HG02623 (cell line): ENCODE data around the gene IRF2.

Source experiments
- ATAC-seq: cut with Tn5 transposase; IDR thresholded peaks from one replicate; pipeline ENCODE4 v1.9.1; 2021; ENCODE audit warnings: moderate library complexity; ENCODE audit not compliant: unreplicated experiment

IRF2 gene

DNA sequence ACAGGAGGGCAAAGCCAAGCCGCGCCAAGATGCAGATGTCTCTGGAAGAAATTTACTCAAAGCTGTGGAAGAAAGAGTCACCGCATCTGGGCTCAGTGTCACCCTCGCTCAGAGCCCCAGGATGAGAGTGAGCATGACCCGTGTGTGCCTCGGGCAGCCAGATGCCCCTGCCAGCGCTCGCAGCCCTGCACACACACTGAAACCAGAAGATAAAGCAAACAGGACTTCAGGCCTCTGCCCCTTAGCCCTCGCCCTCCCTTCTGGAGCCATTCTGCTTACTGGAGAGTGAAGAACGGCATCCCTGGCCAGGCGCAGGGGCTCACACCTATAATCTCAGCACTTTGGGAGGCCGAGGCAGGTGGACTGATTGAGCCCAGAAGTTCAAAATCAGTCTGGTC is 103.0 kb downstream of the IRF2 start:
- no peak for ATAC-seq

DNA sequence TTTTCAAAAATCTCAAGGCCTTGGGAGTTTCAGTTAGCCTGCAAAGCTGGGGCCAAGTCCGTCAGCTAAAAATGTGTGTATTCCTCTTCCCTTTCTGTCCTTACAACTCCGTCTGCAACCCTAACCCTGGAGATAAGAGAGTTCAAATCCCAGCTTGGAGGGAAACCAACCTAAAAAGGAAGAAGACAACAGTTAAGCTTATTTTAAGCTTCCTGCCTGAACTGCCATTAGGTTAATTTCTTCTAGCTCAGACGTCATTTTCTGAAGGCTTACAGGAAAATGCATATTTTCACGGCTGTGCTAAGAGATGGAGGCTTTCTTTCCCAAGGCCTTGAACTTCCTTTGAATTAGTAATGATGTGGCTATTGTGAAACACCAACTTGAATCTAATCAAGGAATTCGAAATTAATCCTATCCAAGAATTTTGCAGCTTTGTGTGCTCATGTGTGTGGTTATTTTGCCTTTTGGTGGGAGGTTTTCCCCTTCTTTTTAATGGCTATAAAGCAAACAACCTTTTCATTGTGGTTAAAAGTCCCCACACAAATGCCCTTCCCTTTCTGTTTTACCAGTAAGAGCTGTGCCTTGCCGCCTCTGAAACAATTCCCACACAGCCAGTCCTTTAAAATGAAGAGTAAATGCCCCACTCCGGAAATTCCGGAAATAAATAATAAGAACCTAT is 103.5 kb downstream of the IRF2 start:
- no peak for ATAC-seq

GRCh38 chr4:184369871-184370270 is 104.5 kb downstream of the IRF2 start:
- ATAC-seq = no peak

DNA sequence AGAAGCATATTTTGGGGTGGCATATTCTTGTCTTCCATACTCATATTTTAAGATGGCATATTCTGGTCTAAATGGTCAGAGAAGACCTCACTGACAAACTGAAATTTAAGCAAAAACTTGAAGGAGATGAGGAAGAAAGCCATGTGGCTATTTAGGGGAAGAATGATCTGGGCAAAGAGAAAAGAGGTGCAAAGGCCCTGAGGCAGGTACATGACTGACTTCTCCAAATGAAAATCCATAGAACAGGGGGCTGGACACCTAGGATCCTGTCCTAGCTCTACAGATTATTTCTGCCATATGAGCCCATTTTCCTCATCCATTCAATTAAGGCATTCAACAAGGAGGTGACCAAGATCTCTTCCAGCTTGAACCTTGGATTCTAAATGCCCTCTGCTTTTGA is 105.6 kb downstream of the IRF2 start:
- ATAC-seq = no peak

- no peak for ATAC-seq
Measured at GRCh38 chr4:184368290-184368689, 106.1 kb downstream of the IRF2 start.

- peak; percentile 50 for ATAC-seq
Measured at GRCh38 chr4:184364100-184364921, 110.0 kb downstream of the IRF2 start.

DNA sequence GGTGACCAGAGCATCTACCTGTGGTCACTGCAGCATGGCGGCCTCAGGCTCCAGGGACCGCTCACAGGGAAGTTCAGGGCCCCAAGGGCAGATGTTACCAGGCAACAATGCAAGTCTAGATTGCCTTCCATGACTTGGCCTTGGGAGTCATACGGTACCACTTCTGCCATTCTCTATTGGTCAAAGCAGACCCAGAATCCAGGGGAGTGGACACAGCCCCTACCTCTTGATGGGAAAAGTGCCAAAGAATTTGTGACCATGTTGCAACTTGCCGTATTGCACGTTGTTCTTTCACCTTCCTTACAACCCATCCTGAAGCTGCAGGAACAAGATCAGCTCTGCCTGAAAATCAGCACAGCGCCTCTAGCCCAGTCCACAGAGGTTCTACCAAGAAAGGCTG is 111.1 kb downstream of the IRF2 start:
- ATAC-seq = no peak

- ATAC-seq = no peak
Measured at GRCh38 chr4:184362396-184362795, 112.0 kb downstream of the IRF2 start.

DNA sequence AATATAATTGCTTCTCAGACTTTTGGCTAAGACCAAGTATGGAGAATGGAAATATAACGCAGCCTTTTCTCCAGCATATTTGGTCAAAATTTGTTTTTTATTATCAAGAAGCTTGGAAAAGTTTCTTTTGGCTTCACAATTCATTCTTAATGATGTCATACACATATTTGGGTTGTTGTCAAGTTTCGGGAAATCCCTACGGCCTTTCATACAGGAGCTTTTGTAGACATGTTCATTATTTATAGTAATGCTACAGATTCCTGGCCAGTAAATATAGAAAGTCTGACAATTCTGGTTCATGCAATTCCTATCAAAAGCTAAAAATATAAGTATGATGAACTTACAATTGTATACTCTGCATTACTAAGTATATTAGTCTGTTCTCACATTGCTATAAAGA is 112.9 kb downstream of the IRF2 start:
- no peak for ATAC-seq

DNA sequence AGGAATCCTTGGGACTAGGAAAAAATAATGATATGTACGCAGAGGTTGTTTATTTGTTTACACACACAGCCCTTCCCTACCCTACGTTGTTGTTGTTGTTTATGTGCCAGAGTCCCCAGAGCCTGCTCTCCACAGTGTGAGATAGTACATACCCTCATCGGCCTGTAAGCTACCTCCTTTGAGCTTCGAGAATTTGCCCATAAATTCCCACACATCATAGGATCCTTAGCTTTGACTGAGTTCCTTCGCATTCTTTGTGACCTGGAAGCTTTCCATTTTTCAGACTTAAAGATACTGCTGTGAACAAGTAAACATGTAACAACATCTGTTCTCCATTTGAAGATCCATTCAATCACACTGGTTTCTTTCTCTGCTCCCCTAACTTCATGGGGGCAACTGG is 114.5 kb downstream of the IRF2 start:
- ATAC-seq = no peak

DNA sequence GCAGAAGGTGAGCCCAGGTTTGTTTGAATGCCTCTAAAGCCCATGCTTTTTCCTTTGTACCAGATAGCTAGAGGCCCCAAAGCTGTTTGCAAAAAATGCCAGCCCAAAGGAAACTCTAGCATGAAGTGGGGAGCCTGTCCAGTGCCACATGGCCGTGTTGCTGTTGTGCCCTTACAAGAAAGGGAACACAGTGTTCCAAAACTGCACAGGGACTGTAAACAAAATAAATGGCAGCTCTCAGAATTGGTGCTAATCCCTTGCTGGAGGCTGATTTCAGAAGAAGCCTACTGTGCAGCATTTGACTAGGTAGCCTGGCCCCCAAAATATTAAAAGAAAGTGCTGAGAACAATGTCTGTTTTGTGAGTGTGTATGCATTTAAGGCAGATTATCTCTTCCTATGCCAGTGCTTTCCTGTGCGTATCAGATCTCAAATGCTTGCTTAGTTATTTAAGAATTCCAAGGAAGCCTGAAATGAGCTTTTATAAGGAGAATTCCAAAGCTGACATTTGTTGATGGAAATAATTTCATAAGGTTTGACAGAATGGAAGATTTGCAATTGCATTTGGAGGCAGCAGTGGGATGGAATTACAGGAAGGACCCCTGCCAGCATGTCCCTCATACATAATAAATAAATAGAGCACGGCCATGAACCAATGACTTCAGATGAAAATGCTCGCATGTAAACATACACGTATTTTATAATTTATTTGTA is 115.7 kb downstream of the IRF2 start:
- no peak for ATAC-seq

GRCh38 chr4:184357772-184358171 is 116.6 kb downstream of the IRF2 start:
- no peak for ATAC-seq

- no peak for ATAC-seq
Measured at GRCh38 chr4:184357165-184357564, 117.2 kb downstream of the IRF2 start.

DNA sequence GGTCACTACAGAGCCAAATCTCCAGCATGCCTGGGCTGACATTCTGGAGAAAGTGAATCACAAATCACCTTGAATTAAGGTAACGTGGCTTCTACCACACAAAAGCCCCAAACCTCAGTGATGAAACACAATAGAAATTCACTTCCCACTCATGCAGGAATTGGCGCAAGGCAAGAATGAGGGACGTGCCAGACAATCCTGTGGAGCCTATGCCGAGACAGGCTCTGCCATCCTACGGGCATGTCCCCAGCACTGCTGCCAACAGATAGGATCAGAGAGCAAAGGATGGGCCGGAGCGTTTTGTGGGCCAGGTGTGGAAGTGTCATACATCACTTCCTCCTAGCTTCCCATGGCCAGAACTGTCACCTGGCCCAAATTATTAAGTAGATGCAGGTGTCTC is 118.0 kb downstream of the IRF2 start:
- no peak for ATAC-seq

DNA sequence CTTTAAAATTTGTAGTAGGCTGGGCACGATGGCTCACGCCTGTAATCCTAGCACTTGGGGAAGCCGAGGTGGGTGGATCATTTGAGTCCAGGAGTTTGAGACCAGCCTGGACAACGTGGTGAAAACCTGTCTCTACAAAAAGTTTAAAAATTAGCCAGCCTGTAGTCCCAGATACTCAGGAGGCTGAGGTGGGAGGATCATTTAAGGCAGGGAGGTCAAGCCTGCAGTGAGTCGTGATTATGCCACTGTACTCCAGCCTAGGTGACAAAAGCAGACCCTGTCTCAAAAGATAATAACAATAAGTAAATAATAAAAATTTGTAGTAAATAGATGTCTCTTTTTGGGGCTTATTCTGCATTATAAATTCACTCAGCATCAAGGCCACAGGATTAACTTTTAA is 118.5 kb downstream of the IRF2 start:
- no peak for ATAC-seq

- ATAC-seq = no peak
Measured at GRCh38 chr4:184355111-184355604, 119.2 kb downstream of the IRF2 start.

DNA sequence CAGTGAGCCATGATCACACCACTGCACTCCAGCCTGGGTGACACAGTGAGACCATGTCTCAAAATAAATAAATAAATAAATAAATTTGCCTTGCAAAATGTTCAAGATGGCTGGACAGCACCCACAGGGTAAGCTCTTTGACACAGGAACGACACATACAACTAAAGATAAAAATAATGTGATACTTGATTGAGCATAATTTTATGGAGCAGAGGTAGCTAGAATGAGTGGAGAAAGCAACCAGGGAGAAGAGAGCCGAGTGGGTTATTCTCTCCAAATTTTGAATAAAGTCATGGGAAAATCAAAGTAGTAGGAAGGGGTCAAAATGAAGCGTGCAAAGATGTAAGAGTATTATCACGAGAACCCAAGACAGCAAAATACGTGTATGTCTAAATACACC is 121.5 kb downstream of the IRF2 start:
- ATAC-seq = no peak

- ATAC-seq = no peak
Measured at GRCh38 chr4:184351560-184352451, 122.5 kb downstream of the IRF2 start.

DNA sequence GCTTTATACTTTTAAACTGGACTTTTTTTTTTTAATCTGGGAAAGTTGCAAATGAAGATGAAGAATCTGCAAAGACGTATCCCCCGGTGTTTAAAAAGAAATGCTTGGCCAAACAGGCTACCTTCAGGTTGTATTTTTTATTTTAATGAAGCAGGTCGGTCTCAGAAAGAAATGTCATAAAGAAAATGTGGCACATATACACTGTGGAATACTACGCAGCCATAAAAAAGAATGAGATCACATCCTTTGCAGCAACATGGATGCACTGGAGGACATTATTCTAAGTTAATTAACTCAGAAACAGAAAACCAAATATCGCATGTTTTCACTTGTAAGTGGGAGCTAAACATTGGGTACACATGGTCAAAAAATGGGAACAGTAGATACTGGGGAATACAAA is 123.4 kb downstream of the IRF2 start:
- no peak for ATAC-seq

- no peak for ATAC-seq
Measured at GRCh38 chr4:184350213-184350817, 124.0 kb downstream of the IRF2 start.
